Activated CD4-positive, alpha-beta T cell treated with anti-CD3 and anti-CD28 coated beads, Interleukin-2, amount 50 U/mL, for 16 hours (primary cell): ENCODE results near the gene NACA.
A peak's percentile ranks its signal among the peaks of the same experiment; 100 is the strongest.
"Not testable (repeated sequence)": the region's sequence is repeated elsewhere in the genome, so short reads cannot be mapped to it uniquely, and the experiment has no call there.

Source experiments
- DNase-seq: peaks from one replicate; pipeline ENCODE4 v3.0.0-alpha.2; 2020

NACA gene

DNA sequence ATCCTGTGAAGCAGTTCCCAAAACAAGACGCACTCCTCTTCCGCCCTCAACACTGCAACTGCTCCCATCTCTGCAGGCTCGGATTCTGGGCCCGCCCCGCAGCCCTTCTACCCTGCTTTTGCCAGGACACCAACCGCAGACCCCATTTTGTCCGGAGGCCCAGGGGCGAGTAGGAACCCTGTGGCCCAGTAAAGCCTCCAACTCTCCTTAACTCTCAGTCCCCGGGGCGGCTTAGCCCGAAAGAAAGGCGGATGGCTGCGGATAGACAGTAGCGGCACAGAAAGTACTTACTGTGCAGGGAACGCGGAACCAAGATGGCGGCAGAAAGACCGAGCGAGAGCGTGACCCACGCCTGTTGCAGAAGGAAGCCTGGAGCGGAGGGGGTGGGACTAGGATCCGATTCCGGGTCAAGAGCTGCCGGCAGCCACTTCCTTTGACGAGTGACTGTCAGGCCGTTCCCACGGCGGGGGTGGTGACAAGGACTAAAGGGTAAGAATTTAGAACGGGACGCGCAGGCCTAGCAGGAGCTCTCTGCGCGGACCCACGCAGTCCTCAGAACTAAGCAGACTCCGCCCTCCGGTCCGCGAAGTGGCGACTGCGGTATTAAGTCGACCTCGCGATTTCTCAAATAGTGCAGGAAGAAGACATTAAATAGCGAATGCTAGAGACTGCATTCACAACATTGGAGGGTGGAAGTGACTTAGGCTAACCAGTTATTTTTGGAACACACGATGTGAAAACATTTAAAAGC is at the start of gene NACA:
TSS of gene NACA (minus strand) at position 328 of the 751 bp plus-strand sequence. CDS start 778 bp downstream, outside the sequence.
- peak; percentile 99 for DNase-seq

- no peak for DNase-seq
These were observed 48.0 kb upstream of the NACA start for GRCh38 chr12:56773113-56773512.

DNA sequence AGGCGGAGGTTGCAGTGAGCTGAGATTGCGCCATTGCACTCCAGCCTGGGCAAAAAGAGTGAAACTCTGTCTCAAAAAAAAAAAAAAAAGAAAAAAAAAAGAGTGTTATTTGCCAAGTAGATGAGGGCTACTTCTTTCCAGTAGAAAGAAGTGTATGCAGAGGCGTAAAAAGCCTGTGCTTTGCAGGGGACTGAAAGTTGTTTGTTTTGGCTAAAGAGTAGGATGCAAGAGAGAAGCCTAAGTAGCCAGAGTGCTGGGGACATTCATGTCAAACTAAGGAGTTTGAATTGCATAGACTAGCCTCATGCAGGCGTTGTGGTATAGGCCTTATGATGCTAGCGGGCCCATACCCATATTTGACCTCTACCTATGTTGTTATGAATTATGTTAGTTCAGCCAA is 47.5 kb upstream of the NACA start:
- no peak for DNase-seq

- no peak for DNase-seq
These were observed 44.8 kb upstream of the NACA start for GRCh38 chr12:56769868-56770267.

DNA sequence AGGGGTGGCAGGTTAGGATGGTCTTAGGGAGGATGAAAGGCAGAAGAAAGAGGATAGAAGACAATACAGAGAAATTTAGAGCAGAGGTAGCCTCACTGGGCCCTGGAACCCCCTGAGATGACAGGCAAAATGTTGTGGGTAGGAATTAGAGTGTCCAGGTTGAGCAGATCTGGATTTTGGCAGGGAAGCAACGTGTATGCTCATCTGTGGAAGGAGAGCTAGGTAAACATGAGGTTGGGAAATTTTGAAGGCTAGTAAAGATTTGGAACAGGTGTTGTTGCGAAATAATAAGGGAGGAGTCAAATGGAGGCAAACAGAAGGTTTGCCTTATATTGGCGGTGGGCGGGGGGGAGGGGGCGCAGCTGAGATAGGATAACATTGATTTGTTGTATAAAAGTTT is 43.3 kb upstream of the NACA start:
- DNase-seq = no peak

- DNase-seq = no peak
These were observed 41.4 kb upstream of the NACA start for GRCh38 chr12:56766535-56766934.

GRCh38 chr12:56763753-56764657 is 38.9 kb upstream of the NACA start:
- DNase-seq = no peak

GRCh38 chr12:56761812-56762211 is 36.7 kb upstream of the NACA start:
- no peak for DNase-seq

DNA sequence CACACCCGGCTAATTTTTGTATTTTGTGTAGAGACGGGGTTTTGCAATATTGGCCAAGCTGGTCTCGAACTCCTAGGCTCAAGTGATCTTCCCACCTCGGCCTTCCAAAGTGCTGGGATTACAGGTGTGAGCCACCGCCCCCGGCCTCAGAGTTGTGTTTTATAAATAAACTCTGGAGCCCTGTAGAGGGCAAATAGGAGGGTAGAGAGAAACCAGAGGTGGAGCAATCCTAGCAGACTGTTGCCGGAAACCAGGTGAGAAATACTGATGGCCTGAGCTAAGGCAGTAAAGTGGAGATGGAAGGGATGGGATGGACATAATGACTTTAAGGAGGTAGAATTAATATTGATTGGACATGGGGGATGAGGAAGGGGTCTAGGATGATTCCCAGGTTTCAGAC is 35.4 kb upstream of the NACA start:
- DNase-seq = no peak

DNA sequence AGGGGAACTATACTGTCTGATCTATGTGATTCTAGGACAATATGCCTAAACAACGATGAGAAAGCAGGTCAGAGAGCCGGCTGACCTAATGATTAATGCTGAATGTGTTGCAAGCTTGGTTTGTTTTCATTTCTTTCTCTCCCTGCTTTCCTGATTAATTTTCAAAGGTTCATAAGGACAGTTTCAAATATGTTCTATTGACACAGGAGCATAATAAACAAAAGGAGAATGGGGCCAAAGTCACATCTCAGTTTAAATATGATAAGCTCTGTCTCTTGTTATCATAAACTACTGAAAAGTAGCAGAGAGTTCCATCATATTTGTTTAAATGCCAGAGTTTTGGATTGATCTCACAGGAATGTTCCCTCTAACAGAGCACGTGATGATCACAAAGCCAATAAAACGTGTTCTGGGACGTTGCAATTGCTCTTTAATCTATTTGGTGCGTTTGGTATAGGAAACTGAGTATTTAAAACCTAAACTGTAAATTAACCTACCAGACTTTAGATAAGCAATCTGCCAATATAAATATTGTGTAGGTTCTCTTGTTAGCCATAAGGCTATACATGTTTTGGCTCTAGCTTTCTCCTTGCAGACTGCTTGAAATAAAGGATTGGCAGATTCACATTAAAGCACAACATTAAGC is 34.3 kb upstream of the NACA start:
- no peak for DNase-seq

- DNase-seq = no peak
These were observed 33.7 kb upstream of the NACA start for GRCh38 chr12:56758728-56759262.

DNA sequence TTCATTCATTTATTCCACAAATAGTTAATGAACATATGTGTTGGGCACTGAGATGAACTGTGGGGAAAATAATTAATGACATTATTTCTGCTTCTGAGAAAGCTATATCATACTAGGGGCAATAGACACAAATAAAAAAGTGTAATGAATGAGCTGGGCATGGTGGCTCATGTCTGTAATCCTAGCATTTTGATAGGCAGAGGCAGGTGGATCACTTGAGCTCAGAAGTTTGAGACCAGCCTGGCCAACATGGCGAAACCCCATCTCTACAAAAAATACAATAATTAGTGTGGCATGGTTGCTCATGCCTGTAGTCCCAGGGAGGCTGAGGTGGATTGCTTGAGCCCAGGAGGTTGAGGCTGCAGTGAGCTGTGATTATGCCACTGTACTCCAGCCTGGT is 32.9 kb upstream of the NACA start:
- DNase-seq = not testable (repeated sequence)

- no peak for DNase-seq
These were observed 28.5 kb upstream of the NACA start for GRCh38 chr12:56753566-56753965.

DNA sequence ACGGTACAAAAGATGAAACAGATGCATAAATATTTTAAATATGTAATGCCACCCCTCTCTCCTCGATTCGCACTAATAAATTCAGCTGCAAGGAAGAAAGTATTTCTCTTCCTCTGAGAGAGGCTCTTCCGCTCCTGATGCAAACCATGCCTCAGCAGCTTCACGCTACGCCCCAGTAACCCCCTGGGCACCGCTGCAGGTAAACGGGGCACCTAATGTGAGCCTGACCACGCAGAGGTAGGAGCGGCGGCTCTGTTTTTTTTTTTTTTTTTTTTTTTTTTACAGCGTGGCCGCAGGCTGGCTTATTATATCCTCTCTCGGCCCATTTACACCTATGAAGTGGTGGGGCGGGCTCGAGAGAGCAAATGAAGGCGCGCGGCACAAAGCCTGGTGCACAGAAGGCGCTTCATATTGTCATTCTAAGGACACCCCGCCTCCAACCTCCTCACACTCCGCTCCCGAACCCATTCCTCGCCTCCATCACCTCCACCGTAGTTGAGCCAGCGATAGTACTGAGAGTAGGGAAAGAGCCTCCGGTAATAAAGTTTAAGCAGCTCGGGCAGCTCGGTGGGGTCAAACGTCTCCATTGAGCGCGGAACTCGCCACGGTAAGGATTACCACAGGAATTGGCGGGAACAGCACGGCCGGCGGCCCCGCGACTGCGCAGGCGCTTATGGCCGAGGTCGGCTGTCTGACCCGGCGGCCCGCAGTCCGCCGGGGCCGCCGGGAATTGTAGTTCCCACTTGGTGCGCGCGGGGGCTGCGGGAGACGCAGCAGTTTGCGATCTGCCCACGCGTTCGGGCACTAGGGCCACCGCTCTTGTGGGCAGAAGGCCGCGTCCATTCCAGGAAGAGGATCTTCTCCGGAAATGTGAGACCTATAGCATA is 26.9 kb upstream of the NACA start, which contains the start of gene PRIM1:
TSS of gene PRIM1 (minus strand) at position 612 of the 887 bp plus-strand sequence. CDS start at position 587, 25 bp downstream.
- DNase-seq = peak; percentile 94

DNA sequence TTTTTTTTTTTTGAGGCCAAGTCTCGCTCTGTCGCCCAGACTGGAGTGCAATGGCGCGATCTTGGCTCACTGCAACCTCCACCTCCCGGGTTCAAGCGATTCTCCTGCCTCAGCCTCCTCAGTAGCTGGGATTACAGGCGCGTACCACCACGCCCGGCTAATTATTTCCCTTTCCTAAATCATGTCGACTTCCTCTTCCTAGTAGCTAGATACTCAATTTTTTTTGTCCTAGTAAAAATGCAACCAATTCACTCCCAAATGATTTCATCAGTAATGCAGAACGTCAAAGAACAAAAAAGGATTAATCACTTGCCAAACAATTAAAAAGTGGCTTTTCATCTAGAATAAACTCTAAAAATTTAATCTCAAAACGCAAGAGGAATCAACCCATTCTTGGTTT is 25.5 kb upstream of the NACA start:
- DNase-seq = not testable (repeated sequence)

DNA sequence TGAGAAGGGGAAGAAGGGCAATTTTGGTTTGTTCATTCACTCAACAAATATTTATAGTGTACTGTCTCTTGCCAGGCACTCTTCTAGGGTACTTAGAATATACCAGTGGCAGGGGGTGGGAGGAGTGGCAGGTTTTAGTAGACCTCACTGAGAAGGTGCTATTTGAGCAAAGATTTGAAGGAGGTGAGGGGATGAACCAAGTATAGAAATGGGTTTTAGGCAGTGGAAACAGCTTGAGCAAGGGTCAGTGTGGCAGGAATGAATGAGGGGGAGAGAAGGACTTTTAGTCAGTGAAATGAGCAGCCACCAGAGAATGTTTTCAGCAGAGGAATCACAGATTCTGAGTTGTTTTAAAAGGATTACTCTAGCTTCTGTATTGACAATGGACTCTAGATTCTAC is 24.8 kb upstream of the NACA start:
- no peak for DNase-seq

- DNase-seq = no peak
These were observed 24.3 kb upstream of the NACA start for GRCh38 chr12:56749359-56749758.

DNA sequence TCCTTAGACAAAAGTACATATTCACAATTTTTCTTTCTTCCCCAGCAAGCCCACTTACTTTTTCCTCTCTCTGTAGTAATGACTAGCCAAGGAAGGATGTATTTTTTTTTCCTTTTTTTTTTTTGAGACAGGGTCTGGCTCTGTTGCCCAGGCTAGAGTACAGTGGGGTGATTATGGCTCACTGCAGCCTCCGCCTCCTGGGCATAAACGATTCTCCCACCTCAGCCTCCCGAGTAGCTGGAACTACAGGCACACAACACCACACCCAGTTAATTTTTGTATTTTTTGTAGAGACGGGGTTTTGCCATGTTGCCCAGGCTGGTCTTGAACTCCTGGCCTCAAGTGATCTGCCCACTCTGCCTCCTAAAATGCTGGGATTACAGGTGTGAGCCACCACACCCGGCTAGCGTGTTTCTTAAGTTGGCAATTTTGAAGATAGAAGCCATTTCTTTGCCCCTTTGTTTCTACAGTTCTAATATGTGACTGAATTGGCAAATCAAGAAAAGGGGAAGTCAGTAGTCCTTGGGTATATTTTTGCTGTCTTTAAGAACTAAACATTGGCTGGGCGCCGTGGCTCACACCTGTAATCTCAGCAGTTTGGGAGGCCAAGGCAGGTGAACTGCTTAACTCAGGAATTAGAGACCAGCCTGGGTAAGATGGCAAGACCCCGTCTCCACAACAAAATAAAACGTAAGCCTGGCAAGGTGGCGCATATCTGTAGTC is 3.2 kb upstream of the NACA start:
- DNase-seq = no peak

GRCh38 chr12:56726196-56726675 is 1.1 kb upstream of the NACA start:
- not testable (repeated sequence) for DNase-seq

GRCh38 chr12:56725723-56726102 is 614 bp upstream of the NACA start:
- DNase-seq = no peak

DNA sequence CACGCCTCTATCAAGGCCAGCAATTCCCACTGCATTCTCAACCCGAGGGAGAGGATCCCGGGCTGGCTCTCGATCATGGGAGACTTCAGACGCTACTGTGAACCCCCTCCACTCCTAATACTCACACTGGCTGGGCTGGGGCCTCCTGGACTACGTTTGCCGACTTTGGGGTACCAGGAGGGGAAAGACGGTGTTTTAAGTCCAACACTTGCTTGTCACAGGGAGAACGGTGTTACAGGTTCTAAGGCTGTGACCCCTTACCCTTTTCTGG is 463 bp downstream of the NACA start:
- no peak for DNase-seq
